HPDE6-E6E7 (cell line): ENCODE measurements around the gene NKAPD1.
"Not testable (repeated sequence)": the region's sequence is repeated elsewhere in the genome, so short reads cannot be mapped to it uniquely, and the experiment has no call there.

ENCODE experiments used
- DNase-seq: peaks from one replicate; pipeline ENCODE4 v3.0.0; 2011; ENCODE audit warnings: missing footprints; ENCODE audit errors: extremely low spot score

The NKAPD1 gene, protein sequence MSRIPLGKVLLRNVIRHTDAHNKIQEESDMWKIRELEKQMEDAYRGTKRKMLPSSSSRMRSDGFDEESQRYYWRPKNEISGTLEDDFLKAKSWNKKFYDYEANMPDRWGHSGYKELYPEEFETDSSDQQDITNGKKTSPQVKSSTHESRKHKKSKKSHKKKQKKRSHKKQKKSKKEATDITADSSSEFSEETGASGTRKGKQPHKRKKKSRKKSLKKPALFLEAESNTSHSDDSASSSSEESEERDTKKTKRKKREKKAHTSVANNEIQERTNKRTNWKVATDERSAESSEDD

DNA sequence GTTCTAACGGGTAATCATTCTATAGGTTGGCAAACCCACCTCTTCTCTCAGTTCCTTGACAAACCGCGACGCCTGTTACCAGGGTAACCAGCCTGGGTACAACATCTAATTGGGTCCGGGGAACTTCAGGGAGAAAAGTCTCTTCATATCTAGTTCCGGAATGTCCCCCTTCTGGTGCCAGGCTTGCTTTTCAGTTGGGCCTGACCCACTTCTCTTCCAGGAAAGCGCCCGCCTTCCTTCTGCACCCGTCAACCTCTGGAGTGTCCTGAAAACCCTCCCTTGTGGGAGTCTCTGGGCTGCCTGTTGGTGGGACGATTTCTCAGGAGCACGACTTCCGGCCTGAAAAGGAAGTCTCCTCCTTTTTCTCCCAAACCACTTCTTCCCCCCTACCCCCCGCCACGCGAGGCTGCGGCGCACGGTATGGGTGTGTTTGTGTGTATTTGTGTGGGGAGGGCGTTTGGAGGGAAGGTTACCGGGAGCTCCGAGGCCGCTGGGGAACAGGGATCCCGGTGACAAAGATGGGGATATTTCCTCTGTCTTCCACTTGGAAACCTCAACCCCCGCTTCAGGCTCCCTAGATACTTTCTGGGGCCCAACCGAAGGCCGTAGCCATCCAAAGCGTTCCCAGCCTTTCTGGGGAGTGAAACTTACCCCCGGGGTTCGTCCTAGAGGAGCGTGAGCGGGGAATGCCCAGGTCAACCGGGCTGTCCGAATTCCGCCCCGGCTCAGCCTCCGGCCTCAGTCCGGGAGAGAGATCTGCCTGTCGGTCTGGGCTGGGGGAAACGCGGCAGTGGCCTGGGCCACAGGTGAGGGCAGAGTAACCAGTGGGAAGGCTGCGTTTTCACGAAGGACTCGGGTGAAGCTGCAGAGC, at the start of gene NKAPD1, which contains the start of gene PIH1D2:
TSS of gene NKAPD1 (plus strand) at position 359 of the 871 bp plus-strand sequence. CDS start 1,276 bp downstream, outside the sequence.
TSS of gene PIH1D2 (minus strand) at position 77 of the 871 bp plus-strand sequence. CDS start 843 bp downstream, outside the sequence.
- DNase-seq, result peak; percentile 79

DNA sequence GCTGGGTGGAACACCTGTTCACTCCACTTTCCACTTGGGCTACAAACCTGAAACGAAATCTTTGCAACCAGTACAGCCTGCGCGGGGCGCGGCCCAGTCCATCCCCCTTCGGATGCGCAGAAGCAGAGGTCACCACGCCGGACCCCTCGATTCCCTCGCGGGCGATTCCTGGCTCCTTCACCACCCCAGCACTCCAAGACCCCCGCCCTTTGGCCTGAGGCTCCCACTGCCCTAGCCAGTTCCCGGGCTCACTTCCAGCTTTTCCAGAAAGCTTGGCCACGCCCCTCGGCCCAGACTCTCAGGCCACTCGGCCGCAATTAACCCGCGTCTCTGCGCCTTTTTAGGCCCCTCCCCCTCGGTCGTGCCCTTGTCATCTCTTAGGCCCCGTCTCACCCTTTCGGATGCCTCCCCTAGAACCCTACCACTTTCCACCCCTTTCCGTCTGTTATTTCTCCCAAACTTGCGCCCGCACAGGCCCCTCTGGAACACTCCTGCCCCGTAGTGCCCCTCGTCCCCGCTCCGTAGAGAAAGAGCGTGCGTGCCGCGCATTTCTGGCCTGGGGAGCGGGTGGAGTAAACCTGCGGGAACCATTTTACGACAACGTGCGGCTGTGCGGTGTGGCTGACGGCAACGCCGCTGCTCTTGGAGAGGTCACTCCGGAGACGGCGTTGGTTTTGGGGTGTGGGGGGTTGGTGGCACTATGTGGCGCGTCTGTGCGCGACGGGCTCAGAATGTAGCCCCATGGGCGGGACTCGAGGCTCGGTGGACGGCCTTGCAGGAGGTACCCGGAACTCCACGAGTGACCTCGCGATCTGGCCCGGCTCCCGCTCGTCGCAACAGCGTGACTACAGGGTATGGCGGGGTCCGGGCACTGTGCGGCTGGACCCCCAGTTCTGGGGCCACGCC, 49.1 kb upstream of the NKAPD1 start, which contains the start of gene DLAT:
TSS of gene DLAT (plus strand) at position 636 of the 906 bp plus-strand sequence. CDS start at position 701, 65 bp downstream.
- DNase-seq, result peak; percentile 81

DNA sequence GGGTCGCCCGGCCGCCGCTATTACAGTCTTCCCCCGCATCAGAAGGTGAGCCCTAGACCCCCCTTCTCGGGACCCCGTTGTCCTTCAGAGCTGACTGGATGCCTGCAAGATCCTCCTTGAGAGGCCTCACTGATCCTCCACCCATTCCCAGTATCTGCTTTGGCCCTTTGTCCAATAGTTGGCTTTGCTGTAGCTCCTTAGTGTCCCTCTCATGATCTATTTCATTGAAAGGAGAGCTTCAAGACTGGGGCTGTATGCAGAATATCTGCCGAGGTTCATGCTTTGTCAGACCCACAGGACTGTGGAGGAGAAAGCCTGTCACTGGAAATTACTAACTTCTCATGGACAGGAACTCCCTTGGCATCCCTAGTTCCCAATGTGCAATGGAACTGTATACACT, 48.4 kb upstream of the NKAPD1 start:
- no peak for DNase-seq

DNA sequence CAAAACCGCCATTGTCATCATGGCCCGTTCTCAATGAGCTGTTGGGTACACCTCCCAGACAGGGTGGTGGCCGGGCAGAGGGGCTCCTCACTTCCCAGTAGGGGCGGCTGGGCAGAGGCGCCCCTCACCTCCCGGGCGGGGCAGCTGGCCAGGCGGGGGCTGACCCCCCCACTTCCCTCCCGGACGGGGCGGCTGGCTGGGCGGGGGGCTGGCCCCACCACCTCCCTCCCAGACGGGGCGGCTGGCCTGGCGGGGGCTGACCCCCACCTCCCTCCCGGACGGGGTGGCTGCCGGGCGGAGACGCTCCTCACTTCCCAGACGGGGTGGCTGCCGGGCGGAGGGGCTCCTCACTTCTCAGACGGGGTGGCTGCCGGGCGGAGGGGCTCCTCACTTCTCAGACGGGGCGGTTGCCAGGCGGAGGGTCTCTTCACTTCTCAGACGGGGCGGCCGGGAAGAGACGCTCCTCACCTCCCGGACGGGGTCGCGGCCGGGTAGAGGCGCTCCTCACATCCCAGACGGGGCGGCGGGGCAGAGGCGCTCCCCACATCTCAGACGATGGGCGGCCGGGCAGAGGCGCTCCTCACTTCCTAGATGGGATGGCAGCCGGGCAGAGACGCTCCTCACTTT, 47.2 kb upstream of the NKAPD1 start:
- DNase-seq, result not testable (repeated sequence)

DNA sequence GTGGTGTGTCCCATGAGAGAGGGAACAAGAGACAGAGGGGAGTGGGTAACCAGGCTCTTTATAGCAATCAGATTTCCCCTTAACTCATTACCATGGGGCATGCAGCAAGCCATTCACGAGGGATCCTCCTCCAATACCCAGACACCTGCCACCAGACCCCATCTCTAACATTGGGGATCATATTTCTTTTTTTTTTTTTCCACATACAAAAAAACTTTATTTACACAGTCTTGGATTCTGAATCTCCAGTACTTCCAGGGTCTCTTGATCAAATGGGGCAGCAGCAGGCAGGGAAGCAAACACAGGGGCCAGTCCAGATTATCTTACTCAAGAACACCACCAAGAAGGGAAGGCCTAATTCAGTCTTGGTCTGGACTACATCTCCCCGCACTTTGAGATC, 44.6 kb upstream of the NKAPD1 start:
- no peak for DNase-seq

DNA sequence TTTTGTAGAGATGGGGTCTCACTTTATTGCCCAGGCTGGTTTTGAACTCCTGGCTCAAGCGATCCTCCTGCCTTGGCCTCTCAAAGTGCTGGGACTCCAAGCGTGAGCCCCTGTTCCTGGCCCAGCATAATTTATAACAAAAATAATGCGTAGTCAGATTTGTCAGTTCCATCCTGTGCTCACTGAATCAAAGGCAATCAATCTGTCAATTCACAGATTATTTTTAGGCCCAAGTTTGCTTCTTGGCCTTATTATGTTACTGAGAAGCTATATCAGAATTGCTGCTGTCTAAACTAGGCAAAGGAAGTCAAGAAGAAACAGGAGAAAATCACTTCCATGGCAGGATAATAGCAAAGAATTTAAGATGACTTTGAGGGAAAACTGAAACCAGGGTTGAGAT, 40.2 kb upstream of the NKAPD1 start:
- no peak for DNase-seq

DNA sequence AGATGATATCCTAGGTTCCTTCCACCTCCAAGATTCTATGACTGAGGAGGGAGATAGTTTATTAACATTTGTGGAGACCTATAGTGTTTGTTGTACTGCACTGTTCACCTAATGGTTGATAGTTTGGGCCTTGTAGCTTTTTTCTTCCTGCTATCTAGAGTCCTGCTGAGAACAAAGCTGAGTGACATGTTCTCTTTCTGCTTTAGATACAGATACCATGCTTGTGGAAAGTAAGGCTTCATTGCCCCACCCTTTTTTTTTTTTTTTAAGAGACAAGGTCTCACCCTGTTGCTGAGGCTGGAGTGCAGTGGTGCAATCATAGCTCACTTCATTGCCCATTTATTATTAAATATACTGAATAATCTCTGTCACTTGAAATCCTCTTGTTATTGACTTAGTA, 36.6 kb upstream of the NKAPD1 start:
- no peak for DNase-seq

DNA sequence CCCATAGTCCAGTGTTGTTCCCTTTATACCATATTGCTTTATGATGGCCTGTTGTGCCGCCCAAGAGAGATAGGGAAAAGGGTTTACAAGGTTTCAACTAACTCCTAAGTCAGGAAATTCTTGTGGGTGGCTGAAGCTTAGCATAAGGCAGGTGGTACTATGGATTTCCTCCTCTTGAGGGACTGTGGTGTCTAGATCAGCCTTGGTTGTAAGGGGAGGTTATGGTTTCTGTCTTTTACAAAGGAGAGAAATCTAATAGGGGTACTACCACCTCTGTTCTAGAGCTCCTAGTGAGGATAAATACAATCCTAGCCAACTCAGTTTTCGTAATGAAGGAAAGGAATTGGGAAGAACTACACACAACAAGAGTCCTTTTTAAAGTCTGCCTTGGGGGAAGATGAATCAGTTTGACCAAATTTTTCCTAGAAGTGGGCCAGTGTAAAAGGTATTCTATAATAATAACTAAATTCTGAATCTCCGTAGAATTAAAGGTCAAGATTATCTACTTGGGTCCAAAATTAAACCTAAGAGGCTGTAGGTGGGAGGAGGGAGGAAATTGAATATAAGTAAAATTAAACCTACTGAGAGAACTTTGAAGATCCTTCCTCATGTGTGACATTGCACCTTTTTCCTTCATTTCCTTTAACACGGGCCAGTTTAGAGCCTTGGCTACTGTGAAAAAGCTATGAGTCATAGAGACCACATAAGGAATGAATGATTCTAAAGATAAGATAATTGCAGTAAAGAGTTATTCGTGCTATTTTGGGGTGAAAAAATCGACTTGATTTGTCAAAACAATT, 31.7 kb upstream of the NKAPD1 start:
- DNase-seq, result no peak

DNA sequence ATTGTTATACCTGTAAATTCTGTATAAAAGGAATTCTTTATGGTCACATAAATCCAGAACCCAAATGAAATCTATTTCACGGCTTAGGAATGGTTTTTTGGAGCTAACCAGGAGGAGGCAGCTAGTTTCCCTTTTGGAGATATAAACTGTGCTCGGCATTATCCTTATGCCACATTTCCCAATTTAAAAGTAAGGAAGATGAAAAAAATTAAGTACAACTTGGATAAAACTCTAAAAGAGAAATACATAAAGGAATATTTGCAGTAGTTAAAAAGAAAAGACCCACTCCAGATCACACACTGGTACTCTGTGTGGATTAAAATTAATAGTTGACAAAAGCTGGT, 31.2 kb upstream of the NKAPD1 start:
- no peak for DNase-seq

DNA sequence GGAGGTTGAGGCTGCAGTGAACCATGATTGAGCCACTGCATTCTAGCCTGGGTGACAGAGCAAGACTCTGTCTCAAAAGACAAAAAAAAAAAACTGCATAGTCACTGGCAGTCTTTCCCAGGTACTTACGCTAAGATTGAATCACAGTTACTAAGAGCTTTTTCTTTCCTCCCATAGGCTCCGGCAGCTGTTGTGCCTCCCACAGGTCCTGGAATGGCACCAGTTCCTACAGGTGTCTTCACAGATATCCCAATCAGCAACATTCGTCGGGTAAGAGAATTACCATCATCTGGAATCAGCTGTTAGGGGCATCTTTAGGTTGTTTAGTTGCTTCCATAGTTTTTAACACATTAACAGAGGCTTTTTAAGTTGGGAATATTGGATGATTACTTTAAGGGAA, 29.1 kb upstream of the NKAPD1 start:
- no peak for DNase-seq

DNA sequence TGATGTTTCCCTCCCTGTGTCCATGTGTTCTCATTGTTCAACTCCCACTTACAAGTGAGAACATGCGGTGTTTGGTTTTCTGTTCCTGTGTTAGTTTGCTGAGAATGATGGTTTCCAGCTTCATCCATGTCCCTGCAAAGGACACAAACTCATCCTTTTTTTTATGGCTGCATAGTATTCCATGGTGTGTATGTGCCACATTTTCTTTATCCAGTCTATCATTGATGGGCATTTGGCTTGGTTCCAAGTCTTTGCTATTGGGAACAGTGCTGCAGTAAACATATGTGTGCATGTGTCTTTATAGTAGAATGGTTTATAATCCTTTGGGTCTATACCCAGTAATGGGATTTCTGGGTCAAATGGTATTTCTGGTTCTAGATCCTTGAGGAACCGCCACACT, 27.5 kb upstream of the NKAPD1 start:
- not testable (repeated sequence) for DNase-seq

DNA sequence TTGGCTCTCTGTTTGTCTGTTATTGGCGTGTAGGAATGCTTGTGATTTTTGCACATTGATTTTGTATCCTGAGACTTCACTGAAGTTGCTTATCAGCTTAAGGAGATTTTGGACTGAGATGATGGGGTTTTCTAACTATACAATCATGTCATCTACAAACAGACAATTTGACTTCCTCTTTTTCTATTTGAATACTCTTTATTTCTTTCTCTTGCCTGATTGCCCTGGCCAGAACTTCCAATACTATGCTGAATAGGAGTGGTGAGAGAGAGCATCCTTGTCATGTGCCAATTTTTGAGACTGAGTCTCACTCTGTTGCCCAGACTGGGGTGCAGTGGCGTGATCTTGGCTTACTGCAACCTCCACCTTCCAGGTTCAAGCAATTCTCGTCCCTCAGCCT, 25.8 kb upstream of the NKAPD1 start:
- not testable (repeated sequence) for DNase-seq

DNA sequence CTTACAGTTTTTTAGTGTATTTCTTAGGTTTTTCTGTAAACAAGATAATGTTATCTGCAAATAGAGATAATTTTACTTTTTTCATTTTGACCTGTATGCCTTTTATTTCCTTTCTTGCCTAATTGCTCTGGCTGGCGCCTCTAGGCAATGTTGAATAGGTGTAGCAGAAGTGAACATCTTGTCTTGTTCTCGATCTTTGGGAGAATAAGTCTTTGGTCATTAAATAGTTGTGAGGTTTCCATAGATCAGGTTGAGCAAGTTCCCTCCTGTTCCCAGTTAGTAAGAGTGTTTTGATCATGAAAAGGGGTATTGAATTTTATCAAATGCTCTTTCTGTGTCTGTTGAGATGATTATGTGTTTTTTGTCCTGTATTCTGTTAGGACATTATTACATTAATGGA, 24.3 kb upstream of the NKAPD1 start:
- DNase-seq, result no peak

DNA sequence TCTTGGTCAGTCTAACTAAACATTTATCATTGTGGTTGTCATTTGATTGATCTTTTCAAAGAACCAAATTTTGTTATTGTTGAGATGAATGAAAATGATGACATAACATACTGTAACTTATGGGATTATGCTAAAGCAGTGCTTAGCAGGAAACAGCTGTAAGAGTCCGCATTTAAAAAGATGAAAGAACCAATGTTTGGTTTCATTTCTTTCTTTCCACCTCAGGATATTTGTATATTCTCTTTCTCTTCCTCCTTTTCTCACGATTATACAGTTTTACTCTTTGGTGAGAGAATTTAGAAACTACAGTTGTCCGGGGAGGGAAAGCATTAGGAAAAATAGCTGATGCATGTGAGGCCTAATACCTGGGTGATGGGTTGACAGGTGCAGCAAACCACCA, 23.4 kb upstream of the NKAPD1 start:
- no peak for DNase-seq

DNA sequence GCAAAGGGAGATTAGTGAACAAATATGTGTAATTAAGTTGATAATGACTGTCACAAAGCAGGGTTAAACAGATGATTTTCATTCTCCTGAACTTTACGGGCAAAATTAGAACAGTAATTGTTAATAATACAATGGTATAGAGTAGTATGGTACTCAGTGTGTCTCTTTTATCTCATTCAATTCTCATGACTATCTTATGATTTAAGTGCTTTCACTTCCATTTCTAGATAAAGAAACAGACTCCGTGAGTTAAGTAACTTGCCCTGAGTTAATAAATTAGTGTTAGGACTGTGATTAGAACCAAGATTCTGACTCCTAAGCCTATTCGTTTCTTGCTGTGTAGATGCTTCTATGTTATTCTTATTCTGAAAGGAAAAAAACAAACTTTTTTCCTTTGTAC, 22.3 kb upstream of the NKAPD1 start:
- DNase-seq, result no peak

DNA sequence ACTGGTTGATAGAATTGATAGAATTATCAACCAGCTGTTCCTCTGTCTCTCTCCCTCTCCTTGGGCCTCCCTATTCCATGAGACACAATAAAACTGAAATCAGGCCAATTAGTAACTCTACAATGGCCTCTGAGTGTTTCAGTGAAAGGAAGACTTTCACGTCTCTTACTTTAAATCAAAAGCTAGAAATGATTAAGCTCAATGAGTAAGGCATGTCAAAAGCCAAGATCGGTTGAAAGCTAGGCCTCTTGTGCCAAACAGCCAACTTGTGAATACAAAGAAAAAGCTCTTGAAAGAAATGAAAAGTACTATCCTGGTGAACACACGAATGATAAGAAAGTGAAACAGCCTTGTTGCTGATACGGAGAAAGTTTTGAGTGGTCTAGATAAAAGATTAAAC, 16.9 kb upstream of the NKAPD1 start:
- no peak for DNase-seq

DNA sequence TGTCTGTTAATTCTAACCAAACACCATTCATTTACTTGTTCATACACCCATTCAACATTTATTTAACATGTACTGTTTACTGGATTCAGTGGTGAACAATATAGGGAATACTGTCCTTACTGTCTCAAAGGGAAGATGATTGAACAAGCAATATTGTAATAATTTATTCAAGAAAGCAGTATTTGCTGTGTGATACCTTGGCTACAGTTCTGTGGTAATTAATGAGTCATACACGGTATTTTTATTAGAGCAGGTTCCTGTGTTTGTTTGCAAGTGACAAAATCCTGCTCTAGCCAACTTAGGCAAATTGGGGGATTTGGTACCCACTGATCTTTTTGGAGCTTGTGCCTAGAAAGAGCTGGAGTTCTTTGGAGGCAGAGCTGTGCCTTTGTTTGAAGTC, 16.0 kb upstream of the NKAPD1 start:
- DNase-seq, result no peak

DNA sequence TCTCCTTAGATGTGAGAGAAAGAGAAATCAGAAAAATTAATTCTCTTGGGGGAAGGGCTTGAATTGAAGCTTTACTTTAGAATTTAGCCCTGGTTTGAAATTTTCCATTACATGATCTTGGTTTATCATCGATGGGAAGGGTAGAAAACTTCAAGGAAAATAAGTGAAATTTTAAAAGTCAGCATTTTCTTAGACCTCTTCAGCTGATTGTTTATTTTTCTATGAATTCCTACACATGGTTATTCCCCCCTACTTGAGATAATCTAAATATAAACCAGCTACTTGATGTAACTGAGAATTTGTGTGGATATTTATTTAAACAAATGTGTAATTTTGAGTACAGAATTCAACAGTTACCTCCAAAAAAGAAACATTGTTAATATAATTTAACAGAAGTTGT, 11.2 kb upstream of the NKAPD1 start:
- DNase-seq, result no peak

DNA sequence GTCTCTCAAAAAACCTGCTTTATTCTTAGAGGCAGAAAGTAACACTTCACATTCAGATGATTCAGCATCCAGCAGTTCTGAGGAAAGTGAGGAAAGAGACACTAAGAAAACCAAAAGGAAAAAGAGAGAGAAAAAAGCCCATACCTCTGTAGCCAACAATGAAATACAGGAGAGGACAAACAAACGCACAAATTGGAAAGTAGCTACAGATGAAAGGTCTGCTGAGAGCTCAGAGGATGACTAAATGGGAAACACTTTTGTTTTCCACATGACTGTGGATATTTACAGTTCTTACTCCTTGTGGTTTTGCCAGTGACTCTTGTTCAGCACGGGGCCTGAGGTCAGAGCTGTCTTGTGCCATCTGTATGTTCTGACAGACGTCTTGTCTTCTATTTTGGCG, 8.6 kb downstream of the NKAPD1 start:
- no peak for DNase-seq

DNA sequence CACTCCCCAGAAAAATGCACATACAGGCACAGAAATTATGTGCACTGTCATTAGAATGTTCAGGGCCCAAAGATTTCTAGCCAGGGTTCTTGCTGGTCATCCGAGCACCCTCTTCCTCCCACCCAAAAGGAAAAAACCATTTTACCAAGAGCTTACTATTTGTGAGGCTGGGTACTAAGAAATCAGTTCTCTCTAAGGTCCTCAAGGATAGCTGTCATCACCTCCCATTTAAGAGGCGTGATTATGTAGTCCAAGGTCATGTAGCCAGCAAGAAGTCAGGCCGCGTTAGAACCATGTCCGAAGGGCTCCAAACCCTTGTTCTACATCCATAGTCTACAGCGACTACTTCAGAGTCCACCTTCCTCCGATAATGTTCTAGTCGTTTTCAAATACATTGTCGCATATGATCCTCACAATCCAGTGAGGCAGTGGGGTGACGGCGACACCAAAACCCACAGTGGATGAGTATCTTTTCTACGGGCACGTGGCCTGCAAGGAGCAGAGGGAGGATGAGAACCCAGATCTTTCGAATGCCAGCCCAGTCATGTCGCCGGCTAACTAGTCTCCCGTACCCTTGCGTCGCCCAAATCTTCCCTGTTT, 11.8 kb downstream of the NKAPD1 start:
- DNase-seq, result no peak
